Astrocyte (in vitro differentiated cells and primary cell): ENCODE results near the gene KLK7. TPM values are rescaled to one million over a fixed set of nuclear protein-coding genes. Genes with fewer than 3 reads are reported as not detected.

ENCODE experiments used
- DNase-seq: peaks from one replicate; pipeline ENCODE4 v3.0.0-alpha.2; 2010; ENCODE audit warnings: low read depth
- FAIRE-seq: peaks from 2 replicates; lab custom pipeline; 2011; peaks lifted over from hg19 to GRCh38; lab: Jason Lieb, UNC
- H2AFZ ChIP-seq: 2 replicates; pipeline ENCODE4 v1.6.0; 2012; ENCODE audit warnings: low read depth, low read length, inconsistent platforms
- H3K27ac ChIP-seq: 2 replicates; pipeline ENCODE4 v1.5.1; 2011; ENCODE audit warnings: low read depth, low read length, inconsistent platforms
- H3K27me3 ChIP-seq: 2 replicates; pipeline ENCODE4 v1.6.0; 2011; ENCODE audit warnings: low read length, inconsistent platforms; ENCODE audit not compliant: insufficient read depth
- H3K36me3 ChIP-seq: 2 replicates; pipeline ENCODE4 v1.5.1; 2011; ENCODE audit warnings: low read length, inconsistent platforms; ENCODE audit not compliant: insufficient read depth
- H3K4me1 ChIP-seq: 2 replicates; pipeline ENCODE4 v1.5.1; 2011; ENCODE audit warnings: low read length, inconsistent platforms; ENCODE audit not compliant: insufficient read depth
- H3K4me2 ChIP-seq: 2 replicates; pipeline ENCODE4 v1.6.0; 2012; ENCODE audit warnings: low read length, inconsistent platforms
- H3K4me3 ChIP-seq: 2 replicates; pipeline ENCODE4 v1.5.1; 2011; ENCODE audit warnings: low read depth, mild to moderate bottlenecking, low read length, inconsistent platforms; ENCODE audit not compliant: insufficient read depth
- H3K79me2 ChIP-seq: 2 replicates; pipeline ENCODE4 v1.6.0; 2012; ENCODE audit warnings: mild to moderate bottlenecking, low read length, inconsistent platforms; ENCODE audit not compliant: insufficient read depth
- H3K9ac ChIP-seq: 2 replicates; pipeline ENCODE4 v1.6.0; 2012; ENCODE audit warnings: mild to moderate bottlenecking, low read length, inconsistent platforms
- H3K9me3 ChIP-seq: 2 replicates; pipeline ENCODE4 v1.5.1; 2012; ENCODE audit warnings: low read depth, mild to moderate bottlenecking, low read length, inconsistent platforms; ENCODE audit not compliant: insufficient read depth
- H4K20me1 ChIP-seq: 2 replicates; pipeline ENCODE4 v1.6.0; 2012; ENCODE audit warnings: low read length, inconsistent platforms; ENCODE audit not compliant: insufficient read depth
- H3K27ac Mint-ChIP-seq: one replicate; pipeline ENCODE4 v1.8.0; 2021; ENCODE audit warnings: mild to moderate bottlenecking, mixed read lengths; ENCODE audit not compliant: unreplicated experiment
- H3K27me3 Mint-ChIP-seq: one replicate; pipeline ENCODE4 v1.8.0; 2021; ENCODE audit warnings: low read depth, mixed read lengths; ENCODE audit not compliant: unreplicated experiment
- H3K36me3 Mint-ChIP-seq: one replicate; pipeline ENCODE4 v1.8.0; 2021; ENCODE audit warnings: low read depth, mixed read lengths; ENCODE audit not compliant: unreplicated experiment
- H3K4me1 Mint-ChIP-seq: one replicate; pipeline ENCODE4 v1.8.0; 2021; ENCODE audit warnings: low read depth, mixed read lengths; ENCODE audit not compliant: unreplicated experiment
- H3K4me3 Mint-ChIP-seq: one replicate; pipeline ENCODE4 v1.8.0; 2021; ENCODE audit warnings: mild to moderate bottlenecking, moderate library complexity, mixed read lengths; ENCODE audit not compliant: unreplicated experiment
- H3K9me3 Mint-ChIP-seq: one replicate; pipeline ENCODE4 v1.8.0; 2021; ENCODE audit warnings: mild to moderate bottlenecking, mixed read lengths; ENCODE audit not compliant: unreplicated experiment
- CTCF ChIP-seq: IDR thresholded peaks from 2 replicates; pipeline ENCODE4 v1.5.1; 2011; ENCODE audit warnings: low read depth, mild to moderate bottlenecking, inconsistent platforms, low read length, moderate library complexity; ENCODE audit not compliant: insufficient read depth
- EZH2 ChIP-seq: IDR thresholded peaks from 2 replicates; pipeline ENCODE4 v1.6.1; 2012; ENCODE audit warnings: mild to moderate bottlenecking, low read length, inconsistent platforms; ENCODE audit not compliant: insufficient read depth
- total RNA-seq: library from RNA; stranded (reverse); gene quantifications from 2 replicates; pipeline ENCODE4 v1.2.1, GENCODE V29; 2021

Gene KLK7
- total RNA-seq, 1 donor from 2014 or later = not detected

DNA sequence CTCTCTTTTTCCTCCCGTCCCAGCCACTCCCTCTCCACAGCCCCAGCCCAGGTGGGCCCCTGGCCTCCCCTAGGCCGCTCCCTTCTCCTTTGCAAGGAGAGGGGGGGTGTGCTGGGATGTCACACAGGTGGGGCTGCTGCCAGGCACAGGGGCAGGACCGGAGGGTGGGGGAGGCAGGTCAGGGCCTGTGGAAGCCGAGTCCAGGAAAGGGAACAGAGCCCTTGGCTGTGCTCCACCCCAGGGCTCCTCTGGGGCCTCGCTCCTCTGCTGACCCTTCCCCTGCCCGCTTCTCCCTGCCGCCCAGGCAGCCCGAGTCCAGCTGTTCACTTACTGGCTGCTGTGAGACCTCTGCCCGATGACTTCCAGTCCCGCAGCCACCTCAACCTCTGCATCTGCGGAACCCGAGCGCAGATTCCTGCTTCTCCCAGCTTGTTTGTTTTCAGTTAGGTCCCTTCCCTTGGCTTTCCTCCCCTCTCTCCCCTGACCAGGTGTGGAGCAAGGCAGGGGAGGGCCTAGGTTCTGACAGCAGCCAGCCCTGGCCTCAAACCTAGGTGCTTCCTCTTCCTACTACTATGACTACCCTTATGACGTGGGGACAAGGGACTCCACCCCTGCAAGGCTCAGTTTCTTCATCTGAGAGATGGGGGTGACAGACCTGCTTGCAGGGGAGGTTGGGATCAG, 43.5 kb upstream of the KLK7 start:
- Mint-ChIP-seq H3K4me3 (no peak overlapping the region), H3K9me3 (peaks cover 7% of the 10 kb centered on the region), H3K4me1 (no peaks in the 10 kb centered on the region), H3K27ac (no peak overlapping the region), H3K36me3 (no peaks in the 10 kb centered on the region), H3K27me3 (peaks cover 56% of the 10 kb centered on the region)
- no peak for TF ChIP-seq EZH2
- TF ChIP-seq CTCF = no peak
- Histone ChIP-seq H3K9me3 (no peaks in the 10 kb centered on the region), H3K9ac (no peak overlapping the region), H2AFZ (no peak overlapping the region), H3K79me2 (no peaks in the 10 kb centered on the region), H3K36me3 (no peaks in the 10 kb centered on the region), H3K27ac (no peak overlapping the region), H4K20me1 (no peaks in the 10 kb centered on the region), H3K4me2 (no peak overlapping the region), H3K27me3 (no peaks in the 10 kb centered on the region), H3K4me3 (no peak overlapping the region), H3K4me1 (no peaks in the 10 kb centered on the region)
- no peak for DNase-seq
- FAIRE-seq = no peak

DNA sequence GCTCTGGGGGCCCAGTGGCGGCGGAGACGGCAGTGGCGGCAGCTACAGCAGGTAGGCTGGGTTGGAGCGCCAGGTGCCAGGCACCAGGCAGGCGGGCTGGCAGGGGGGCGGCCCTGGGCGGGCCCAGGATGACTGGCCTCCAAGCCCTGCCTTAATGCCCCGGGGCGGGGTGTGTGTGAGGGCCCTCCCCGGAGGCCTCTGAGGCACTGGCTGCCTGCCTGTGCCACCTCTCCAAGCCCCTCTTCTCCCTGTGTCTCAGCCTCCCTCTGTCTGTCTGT, 42.8 kb upstream of the KLK7 start, which contains the start of gene KLK11:
Gene KLK11 (minus strand): TSS at position 63 of the 278 bp plus-strand sequence. CDS start 985 bp downstream, outside the sequence.
- H3K9ac ChIP-seq = no peak within 1 kb of the TSS
- no peaks in the 10 kb centered on the region for H3K79me2 ChIP-seq
- no peak for FAIRE-seq
- no peaks in the 10 kb centered on the region for H4K20me1 ChIP-seq
- no peak for DNase-seq
- no peak within 1 kb of the TSS for H2AFZ ChIP-seq
- no peaks in the 10 kb centered on the region for H3K9me3 ChIP-seq
- no peaks in the 10 kb centered on the region for H3K36me3 ChIP-seq
- H3K27me3 Mint-ChIP-seq = peaks cover 54% of the 10 kb centered on the region
- H3K27ac Mint-ChIP-seq = no peak within 1 kb of the TSS
- no peaks in the 10 kb centered on the region for H3K27me3 ChIP-seq
- H3K9me3 Mint-ChIP-seq = peaks cover 6% of the 10 kb centered on the region
- H3K27ac ChIP-seq = no peak within 1 kb of the TSS
- H3K4me3 Mint-ChIP-seq = no peak within 1 kb of the TSS
- H3K4me1 ChIP-seq = no peaks in the 10 kb centered on the region
- no peak within 1 kb of the TSS for H3K4me3 ChIP-seq
- H3K4me2 ChIP-seq = no peak within 1 kb of the TSS
- TF ChIP-seq EZH2 (no peak), CTCF (no peak)
- no peaks in the 10 kb centered on the region for H3K4me1 Mint-ChIP-seq
- H3K36me3 Mint-ChIP-seq = no peaks in the 10 kb centered on the region

GRCh38 chr19:51025809-51026553, 42.3 kb upstream of the KLK7 start:
- Histone ChIP-seq H3K4me2 (no peak overlapping the region), H3K4me3 (no peak overlapping the region), H2AFZ (no peak overlapping the region), H3K4me1 (no peaks in the 10 kb centered on the region), H3K9ac (no peak overlapping the region), H3K27ac (no peak overlapping the region), H3K36me3 (no peaks in the 10 kb centered on the region), H3K27me3 (no peaks in the 10 kb centered on the region), H3K79me2 (no peaks in the 10 kb centered on the region), H4K20me1 (no peaks in the 10 kb centered on the region), H3K9me3 (no peaks in the 10 kb centered on the region)
- no peak for DNase-seq
- H3K9me3 Mint-ChIP-seq = peaks cover 2% of the 10 kb centered on the region
- TF ChIP-seq EZH2 (no peak), CTCF (no peak)
- H3K4me3 Mint-ChIP-seq = no peak overlapping the region
- H3K27me3 Mint-ChIP-seq = peaks cover 55% of the 10 kb centered on the region
- H3K27ac Mint-ChIP-seq = no peak overlapping the region
- no peaks in the 10 kb centered on the region for H3K4me1 Mint-ChIP-seq
- no peaks in the 10 kb centered on the region for H3K36me3 Mint-ChIP-seq
- FAIRE-seq = no peak
